ENCODE data around the gene APOL3. TPM values are rescaled to one million over a fixed set of nuclear protein-coding genes. Genes with fewer than 3 reads are reported as not detected.
"Not testable (repeated sequence)": the region's sequence is repeated elsewhere in the genome, so short reads cannot be mapped to it uniquely, and the experiment has no call there.

Gene APOL3
- total RNA-seq, 1 experiment from 2014 or later: 3.9 TPM

DNA sequence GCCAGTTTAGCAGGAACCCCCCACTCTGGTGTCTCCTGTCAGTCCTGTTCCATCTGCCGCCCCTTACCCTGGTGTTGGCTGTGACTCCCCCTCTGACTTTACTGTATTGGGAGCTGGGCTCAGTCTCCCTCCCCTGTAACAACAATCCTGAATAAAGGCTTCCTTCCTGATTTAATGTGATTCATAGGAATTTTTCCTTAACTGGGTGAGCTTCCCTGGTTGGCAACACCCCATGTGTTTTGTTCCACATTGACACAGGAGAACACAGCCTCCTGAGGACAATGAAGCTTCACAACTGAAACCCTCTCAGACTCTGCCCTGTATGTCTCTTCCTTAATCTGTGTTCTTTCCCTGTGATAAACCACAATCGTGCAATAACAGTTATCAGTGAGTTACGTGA is 32.6 kb upstream of the APOL3 start:
- DNase-seq (ENCODE audit: low spot score): no peak

DNA sequence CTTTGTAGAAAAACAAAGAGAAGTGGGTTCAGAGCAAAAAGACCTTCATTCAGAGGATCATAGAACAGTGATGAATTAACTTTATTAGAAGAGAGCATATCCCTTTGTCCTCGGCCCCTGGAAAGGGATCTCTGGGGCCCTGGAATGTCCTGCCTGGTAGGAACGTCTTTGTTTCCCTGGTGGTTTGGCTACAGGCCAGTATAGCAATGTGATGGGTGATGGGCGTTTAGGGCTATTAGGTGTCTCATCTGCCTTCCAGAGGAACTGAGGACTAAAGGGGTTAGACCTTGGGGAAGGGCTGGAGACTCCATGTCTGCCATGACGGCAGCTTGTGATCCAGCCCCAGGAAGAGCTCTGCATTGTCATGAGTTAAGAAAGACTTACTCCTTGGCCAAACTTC is 32.0 kb upstream of the APOL3 start:
- no peak for DNase-seq (ENCODE audit: low spot score)

DNA sequence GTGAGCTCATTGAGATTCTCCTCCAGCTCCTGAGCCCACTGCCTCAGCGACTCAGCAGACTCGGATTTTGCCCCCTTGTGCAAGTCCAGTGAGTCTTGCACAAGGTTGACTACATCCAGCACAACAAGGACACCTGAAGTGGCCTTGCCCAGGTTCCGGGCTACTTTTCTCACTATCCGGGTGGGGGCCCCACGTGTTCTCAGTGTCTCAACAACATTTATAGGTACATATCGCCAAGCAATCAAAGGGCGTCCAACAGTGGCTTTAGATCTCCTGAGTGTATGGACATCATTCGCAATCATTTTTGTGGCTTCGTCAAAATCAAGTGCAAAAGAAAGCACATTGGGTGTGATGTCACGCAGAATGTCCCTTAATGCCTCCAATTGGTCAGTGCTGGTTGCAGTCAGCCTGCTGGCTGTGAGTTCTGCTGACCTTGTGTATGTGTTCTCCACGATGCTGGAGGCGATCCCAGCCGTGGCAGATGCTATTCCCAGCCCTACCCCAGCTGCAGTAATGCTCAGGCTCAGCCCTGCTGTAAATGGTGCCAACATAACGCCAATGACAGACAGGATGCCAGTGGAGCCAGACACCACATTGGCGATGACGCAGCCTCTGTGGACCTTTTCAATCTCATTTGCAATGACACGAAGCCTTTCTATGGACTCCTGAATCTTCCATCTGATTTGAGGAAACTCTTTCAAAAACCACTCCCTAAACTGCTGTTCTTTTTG is 30.7 kb upstream of the APOL3 start:
- no peak for DNase-seq (ENCODE audit: low spot score)

DNA sequence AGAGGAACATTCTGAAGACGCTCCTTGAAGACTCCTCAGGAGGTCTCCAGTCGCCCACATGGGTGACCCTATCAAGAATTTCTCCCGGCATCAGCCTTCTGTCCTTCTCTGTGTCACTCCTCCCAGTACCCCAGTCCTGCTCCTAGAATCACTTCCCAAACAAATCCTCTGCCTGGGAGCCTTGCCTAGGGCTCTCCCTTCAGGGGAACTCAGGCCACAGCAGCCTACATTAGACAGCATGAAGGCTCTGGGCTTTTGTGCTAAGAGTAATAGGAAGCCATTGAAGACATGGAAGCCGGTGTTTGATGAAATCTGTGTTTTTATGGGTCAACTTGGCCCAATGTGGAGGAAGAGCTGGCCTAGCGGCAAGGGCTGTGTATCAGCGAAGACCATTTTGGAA is 27.3 kb upstream of the APOL3 start:
- not testable (repeated sequence) for DNase-seq (ENCODE audit: low spot score)

DNA sequence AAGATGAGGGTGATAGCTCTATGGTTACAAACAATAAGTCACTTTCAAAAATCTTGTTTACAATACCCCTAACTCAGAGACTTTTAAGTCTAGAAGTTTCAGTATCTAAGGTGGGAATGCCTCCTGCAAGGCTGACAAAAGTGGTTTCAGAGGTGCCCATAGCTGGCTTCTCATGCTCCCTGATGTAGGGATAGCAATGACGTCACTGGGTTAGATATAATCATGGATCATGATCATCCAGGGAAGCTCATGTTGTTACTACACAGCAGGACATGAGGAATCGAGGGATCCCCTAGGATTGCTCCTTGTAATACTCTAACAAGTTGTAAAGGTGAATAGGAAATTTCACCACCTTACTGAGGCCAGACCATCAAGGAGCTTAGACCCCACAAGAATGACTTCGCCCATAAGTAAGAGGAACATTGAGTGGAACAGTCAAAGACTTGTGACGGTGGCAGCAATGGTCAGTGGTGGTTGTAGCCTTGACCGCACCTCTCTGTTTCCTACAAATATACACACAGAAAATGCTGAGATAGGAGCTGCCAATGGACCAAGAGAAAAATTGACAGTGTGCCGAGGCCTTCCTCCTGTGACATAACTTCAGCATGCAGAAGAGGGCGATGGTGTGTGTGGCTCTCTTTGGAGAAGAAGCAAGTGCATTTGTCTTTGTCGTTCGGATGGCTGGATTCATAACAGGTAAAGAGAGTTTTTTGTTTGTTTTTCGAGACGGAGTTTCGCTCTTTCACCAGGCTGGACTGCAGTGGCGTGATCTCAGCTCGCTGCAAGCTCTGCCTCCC is 25.5 kb upstream of the APOL3 start:
- DNase-seq (ENCODE audit: low spot score): no peak

DNA sequence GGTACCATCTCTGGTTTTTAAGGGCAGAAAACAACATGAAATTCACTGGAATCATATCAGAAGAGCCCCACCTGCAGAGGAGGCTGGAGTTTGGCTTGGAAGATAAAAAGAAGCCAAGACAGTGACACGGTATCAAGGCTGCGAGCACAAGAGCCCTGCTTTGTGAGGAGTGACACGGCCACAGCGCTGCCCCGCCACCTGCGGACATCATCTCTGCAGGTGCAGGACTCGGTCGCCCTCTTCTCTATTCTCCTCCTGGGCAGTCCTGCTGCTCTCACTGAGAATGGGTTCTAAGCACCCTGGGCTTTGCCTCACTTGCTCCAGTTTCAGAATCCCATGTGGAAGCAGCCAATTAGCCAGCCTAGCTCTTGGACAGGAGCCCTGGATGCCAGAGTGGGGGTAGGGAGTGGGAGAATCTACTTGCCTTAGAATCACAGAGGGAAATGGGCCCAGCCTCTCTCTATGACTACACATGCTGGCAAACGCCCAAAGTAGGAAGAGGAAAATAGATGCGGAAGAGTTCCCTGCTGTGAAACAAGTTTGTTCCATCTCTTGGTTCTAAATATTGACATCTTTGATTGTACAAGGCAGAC is 24.0 kb upstream of the APOL3 start:
- no peak for DNase-seq (ENCODE audit: low spot score)

DNA sequence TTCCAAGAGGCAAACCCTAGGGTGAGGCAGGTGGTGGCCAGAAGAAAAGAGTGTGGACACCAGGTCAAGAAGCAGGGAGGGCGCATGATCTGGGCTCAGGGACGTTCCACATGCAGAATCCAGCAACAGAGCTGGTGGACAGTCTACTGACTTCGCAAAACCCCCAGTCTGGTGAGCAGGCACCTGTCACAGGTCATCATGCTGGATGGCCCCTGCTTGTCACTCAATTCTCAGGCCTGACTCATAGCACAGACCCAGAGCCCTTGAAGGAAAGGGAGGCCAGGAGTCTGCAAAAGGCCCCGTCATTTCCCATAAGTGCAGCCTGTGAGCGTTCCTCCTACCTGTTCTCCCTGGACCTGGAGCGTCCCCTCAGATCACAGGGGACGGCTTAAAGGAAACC is 22.9 kb upstream of the APOL3 start:
- DNase-seq (ENCODE audit: low spot score): no peak

DNA sequence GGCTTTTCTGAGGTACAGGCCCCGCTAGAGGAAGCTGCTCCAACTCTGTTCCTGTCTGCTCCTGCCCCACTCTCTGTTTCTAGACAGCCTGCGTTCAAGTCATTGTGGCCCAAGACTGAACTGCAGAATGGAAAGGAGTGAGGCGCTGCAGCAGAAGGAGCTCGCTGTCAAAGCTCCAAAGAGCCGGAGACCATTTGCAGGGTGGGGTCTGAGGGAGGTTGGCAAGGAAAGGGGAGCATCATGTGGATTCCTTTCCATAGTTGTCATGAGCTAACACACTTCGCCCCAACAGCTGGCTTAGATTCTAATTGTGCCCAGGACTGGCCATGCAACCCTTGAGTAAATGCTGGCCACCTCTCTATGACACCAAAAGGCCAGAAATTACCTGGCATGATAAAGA is 22.3 kb upstream of the APOL3 start:
- no peak for DNase-seq (ENCODE audit: low spot score)

DNA sequence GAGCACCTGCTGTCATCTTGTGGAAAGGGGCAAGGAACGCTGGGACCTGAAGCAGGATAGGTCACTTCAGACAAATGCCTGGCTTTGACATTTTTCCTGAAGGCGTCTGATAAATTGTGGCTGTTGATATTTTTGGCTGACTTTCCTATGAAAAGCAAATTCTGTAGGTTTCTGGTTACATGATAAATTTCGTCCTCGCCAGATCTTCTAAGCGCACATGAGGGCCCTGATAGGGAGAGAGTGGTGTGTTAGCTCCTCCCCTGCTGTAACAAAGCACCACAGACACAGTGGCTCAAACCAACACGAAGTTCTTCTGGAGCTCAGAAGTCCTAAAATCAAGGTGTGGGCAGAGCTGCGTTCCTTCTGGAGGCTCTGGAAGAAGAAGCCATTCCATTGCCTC is 21.5 kb upstream of the APOL3 start:
- DNase-seq (ENCODE audit: low spot score): no peak

DNA sequence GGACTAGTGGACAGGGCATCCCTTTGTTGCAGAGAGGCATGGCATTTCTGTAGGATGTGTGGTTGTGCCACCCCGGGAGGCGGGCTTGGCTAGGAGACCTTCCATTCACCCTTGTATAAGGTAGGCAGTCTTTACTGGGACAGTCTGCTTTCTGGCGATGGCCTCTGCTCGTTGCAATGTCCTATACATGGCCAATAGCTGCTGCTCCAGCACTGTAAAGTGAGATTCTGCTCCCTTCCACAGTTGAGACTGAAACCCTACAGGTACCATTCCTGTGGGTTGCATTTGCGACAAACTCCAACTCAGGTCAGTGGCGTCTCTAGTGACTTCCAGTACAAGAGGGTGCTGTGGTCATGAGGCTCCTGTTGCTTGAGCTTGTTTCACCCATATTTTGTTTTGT is 20.4 kb upstream of the APOL3 start:
- no peak for DNase-seq (ENCODE audit: low spot score)

DNA sequence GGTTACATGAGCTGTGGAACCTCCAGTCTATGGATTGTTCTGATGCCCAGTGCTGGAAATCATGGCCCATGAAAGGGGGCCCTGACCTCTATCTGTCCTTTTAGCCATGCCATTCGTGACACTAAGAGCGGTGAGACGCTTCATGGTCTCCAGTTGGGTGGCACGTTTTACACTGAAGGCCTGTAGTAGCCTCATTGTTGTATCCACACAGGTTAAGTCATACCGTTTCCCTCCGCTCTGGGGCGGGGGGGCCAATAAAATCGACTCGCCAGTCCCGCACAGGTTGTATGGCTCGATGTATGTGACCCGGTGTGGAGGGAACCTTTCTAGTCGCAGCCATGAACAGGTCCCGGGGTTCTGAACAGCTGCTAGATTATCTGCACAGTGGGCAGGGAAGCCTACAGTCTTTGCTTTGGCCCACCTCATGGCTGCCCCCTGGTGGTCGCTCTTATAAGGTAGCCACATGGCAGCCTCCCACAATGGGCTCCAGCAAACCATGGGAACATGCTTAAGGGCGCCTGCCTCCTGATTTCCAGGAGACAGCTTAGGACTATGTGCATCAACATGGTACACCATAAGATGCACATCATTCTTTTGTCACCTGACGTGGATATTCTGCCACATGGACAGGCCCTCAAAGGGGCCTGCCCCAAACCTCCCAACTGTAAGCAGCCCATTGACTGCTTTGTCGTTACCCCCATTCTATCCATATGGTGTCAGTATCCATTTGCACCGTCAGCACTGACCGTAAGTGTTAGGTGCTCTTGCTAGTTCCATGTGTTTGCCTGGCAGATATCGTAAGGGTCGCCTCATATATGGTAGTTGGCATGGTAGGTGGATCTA is 19.7 kb upstream of the APOL3 start:
- peak; percentile 41 for DNase-seq (ENCODE audit: low spot score)

DNA sequence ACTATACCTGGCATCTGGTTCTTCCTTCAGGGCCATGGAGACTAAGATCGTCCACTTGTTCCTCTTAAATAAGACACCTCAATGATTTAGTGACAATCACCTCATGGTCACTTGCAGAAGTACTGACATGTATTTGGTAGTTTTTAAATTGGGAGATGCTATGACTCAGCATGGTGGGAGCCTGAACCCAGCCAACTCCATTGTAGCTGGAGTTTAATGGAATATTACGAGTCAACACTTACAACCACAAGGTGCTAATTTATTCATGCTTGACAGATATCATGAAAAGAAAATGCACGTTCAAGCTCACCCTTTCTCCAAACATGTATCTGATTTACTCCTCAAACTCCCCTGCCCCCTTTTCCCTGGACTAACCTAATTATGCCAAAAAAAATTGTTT is 16.6 kb upstream of the APOL3 start:
- DNase-seq (ENCODE audit: low spot score): no peak

DNA sequence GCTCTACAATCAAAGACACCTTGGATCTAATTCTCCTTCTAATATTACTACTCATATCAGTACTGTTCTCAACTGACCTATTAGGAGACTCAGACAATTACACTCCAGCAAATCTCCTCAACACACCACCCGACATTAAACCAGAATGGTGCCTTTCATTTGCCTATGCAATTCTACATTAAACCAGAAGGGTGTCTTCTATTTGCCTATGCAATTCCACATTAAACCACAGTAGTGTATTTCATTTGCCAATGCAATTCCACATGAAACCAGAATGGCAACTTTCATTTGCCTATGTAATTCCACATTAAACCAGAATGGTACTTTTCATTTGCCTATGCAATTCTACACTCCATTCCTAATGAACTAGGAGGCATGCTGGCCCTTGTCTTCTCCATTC is 15.3 kb upstream of the APOL3 start:
- DNase-seq (ENCODE audit: low spot score): no peak

DNA sequence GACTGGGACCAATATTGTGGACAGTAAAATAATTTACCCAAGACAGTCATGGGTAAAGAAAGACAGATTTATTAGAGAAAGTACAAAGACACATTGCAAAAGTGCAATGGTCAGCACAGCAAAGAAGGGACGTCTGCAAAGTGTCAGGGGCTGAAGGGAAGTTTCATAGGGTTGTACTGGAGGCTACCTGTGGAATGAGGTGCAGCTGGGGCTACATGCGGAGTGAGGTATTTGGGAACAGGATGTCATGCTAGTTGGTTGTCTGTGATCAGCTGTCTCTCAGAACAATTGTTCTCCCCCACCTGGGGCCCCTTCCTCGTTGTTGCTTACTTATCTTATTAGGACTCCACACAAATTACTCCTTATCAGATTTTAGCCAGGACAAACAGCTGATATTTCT is 11.4 kb upstream of the APOL3 start:
- DNase-seq (ENCODE audit: low spot score): no peak

DNA sequence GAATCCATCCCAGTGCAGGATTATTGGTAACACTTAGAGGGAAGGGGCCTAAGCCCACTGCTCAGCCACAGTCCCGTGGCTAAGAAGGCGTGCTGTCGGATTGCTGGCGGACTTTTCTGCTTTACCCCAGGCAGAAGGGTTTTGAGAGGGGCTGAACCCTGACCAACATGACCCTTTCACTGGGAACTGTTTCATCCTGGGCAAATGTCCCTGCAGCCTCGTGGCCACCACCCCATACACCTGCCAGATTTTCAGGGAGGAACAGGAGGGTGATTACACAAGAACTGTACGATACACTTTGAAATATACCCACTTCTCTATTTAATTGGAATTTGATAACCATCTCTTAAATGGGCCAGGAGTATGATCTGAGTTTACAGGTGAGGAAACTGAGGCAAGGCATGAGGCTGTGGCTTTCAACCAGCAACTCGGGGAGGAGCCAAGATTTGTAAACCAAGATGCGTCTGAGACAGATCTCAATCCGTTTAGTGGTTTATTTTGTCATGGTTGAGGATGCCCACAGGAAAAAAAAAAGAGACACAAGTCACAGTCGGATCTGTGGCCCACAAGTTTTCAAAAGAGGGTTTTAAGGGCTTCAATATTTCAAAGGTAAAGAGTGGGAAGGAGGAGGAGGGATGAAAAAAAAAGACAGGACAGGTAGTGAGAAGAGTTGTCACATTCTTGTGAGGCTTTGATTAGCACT is 6.1 kb upstream of the APOL3 start:
- DNase-seq (ENCODE audit: low spot score): no peak

DNA sequence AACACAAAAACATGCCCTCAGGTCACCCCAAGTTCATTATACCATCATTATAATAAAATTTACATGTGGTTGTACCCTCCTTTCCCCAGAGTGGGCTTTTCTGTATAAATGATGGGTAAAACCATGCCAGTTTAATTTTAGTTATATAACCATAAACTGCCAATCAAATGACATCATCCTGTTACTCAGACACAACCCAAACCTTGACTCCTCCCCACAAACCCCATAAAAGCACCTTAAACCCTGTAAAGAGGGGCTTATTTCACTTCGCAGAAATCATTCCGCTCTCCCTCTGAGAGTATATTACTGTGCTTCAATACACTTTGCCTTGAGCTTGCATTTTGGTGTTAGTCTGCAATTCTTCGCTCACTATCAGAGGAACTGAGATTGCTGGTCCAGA is 5.5 kb upstream of the APOL3 start:
- no peak for DNase-seq (ENCODE audit: low spot score)

DNA sequence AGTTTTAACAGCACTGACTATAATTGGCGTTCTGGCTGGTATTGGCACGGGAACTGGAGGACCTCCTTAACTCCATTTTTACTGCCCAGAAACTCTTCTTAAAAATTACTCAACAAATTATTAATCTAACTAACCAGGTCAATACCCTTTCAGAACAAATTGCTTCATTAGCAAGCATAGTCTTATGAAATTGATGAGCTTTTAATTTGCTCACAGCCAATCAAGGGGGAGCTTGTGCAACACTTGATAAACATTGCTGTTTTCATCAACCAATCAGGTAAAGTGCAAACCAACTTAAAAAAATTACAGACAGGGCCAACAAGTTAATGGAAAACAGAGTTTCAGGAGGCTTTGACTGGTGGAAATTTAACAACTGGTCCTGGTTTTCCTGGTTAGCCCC is 4.6 kb upstream of the APOL3 start:
- DNase-seq (ENCODE audit: low spot score): no peak

DNA sequence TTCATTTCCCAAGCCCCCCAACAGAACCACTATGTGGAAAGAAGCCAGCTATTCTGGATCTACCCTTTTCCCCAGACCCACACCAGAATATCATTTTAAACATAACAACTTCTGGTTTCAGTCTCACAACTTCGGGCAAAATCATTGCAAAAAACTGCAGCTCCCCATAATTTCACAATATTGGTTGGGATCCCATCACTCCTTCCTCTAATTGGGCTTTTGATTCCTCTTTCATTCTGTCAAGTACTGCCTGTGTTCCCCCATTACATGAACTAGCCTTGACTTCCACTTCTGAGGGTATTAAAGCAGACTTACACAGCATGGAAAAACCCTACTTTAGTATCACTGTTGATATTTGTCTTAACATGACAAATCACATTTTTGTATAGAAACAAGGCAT is 4.1 kb upstream of the APOL3 start:
- DNase-seq (ENCODE audit: low spot score): no peak

DNA sequence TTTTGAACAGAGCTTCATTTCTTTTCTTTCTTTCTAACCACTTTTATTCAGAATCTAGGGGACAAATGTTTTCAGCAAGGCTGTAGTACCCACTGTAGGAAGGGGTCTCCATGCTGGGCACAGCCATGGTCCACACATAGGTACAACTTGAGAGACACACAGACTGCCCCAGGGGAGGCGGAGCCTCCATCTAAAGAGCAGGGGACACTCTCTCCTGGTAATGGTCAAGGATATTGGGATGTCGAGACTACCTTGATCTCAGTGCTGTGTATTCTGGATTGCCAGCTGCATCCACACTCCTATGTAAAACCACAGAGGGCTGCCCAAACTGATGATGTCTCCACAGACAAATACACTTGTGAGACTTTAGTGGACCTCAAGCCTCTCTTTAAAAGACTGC is 2.9 kb upstream of the APOL3 start:
- no peak for DNase-seq (ENCODE audit: low spot score)

DNA sequence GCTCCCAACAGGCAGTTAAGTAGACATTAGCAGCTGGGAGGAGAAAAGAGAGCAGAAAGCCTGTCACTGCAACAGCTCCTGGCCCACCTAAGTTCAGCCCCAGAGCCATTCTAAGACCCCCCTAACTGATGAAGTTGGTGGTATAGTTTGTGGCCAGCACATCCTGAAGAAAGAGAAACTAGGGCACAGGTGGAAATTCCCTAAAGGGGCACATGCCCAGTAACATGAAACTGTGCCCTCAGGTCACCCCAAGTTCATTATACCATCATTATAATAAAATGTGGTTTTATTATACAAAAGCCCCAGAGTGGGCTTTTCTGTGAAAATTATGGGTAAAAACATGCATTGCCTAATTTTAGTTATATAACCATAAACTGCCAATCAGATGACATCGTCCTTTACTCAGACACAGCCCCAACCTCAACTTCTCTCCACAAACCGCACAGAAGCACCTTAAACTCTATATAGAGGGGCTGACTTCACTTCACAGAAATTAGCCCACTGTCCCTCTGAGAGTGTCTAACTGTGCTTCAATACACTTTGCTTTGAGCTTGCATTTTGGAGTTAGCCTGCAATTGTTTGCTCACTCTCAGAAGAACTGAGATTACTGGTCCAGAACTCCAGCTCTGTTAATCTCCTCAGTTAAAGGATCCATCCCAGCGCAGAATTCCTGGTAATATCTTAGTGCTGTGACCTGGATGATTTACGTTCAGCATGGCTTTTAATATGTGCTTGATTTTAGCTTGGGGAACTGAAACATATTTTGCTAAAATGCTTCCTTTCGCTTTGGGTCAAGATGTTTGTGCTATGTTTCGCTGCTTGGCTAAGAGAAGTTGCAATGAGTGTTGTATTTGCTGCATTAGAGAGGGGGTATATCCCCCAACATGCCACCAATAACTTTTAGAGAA is 1.8 kb upstream of the APOL3 start:
- DNase-seq (ENCODE audit: low spot score): no peak

DNA sequence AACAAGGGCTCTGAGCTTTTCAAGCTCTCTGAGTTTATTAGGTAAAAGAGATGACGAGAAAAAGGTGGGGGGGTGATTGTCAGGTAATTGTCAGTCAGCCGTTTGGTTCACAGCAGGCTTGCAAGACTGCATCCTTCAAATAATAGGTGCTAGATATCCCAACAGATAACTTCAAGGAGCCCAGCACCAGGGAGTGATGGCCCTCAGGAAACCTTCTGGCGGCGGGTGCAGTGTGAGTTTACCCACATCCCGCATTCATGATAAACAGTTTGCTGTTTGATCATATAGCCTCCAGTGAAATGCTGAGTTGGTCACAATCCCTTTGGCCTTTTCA is 1.2 kb upstream of the APOL3 start:
- DNase-seq (ENCODE audit: low spot score): not testable (repeated sequence)
